Stimulated activated CD8-positive, alpha-beta memory T cell treated with anti-CD3 and anti-CD28 coated beads, Interleukin-7, amount 100 ng/mL, for 4 hours (primary cell): ENCODE data around the gene SHISA9.

Experiments
- DNase-seq, 2 donors: peaks; one replicate each; pipeline ENCODE4 v3.0.0-alpha.2; 2020; ENCODE audit warnings: low read depth in 2 of 2

Gene SHISA9

DNA sequence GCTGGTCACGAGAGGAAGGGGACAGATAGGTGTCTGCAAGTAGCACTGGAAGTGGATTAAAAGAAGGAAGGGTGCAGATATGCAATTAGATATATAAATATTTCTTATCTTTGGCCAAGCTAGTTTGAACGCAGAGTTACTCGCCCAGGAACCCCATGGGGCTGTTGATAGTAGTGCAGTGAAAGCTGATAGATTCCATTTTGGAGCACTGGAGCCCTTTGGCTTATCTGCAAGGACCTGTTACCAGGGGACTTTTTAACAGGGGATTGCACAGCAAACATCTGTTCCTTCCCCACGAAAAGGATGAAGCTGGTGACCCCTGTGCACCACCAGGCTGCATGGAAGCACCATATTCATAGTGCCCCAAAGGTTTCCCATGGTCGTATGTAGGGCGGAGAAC lies 218.7 kb downstream of the SHISA9 start:
- no peak for DNase-seq

DNA sequence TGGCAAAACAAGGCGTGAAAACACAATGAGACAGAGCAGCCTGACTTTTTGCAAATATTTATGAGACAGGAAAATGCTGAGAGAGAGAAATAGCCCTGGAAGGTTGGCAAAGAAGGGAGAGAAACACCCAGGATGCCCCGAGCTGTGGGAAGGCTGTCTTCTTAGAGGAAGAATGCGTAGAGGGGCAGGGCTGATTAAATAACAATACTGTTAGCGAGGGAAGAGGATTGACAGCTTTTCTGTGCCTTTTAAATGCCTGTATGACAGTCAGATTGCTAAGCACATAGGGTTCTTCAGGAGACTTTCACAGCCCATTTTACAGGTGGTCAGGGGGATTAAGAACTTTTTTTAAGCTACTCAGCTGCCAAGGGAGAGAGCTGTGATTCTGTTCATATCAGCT lies 219.2 kb downstream of the SHISA9 start:
- DNase-seq, result no peak

DNA sequence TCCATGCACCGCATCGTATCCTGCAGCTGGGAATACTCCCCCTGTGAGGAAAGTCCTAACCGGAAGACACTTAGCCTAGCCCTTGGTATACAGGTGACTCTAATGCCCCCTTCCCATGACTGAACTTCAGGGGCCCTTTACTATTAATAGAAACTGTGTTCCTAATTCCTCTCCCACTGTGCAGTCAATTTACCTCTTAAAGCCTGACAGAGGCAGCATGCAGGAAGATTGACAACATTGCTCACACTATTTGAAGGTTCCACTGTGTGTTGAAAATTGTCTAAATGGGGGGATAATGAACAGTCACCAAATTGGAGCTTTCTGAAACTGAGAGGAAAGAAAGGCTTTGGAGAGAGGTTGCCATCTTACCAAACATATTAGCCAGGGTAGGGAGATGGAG lies 222.6 kb downstream of the SHISA9 start:
- no peak for DNase-seq

DNA sequence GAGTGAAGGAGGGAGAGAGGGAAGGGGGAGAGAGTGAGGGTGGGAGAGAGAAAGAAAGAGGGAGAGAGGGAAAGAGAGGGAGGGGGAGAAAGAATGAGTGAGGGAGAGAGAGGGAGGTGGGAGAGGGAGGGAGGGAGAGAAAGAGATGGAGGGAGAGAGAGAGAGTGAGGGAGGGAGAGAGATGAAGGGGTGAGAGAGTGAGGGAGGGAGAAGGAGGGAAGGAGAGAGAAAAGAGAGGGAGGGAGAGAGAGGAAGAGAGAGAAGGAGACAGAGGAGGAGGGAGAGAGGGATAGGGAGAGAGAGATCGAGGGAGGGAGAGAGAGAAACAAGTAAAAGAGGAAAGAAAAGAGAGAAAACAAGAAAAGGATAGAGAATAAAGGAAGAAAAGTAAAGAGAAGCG lies 225.7 kb downstream of the SHISA9 start:
- DNase-seq, result no peak

DNA sequence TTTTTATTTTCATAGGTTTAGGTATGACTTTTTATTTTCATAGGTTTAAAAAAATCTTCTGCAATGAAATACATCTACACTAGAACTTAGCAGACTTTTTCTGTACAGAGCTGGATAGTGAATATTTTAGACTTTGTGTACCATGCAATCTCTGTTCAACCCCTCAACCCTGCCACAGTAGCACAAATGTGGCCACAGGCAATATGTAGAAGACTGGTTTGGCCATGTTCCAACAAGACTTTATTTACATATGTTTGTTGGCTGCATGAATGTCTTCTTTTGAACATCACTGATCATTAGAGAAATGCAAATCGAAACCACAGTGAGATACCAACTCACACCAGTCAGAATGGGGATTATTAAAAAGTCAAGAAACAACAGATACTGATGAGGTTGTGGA lies 229.2 kb downstream of the SHISA9 start:
- DNase-seq, result no peak

DNA sequence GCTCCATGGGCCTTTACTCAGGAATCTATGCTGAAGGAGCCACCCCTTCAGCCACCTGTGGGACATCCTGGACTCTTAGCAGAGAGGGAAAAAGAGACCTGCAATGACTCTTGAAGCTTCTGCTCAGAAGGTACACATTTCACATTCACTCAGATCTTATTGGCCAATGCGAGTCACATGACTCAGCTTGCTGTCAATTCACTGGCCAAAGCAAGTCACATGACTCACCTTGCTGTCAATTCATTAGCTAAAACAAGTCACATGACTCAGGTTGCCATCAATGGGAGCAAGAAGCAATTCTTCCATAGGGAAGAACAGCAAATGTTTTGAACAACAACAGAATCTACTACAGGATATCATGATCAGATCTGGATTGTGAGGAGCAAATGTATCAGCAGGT lies 233.4 kb downstream of the SHISA9 start:
- DNase-seq, result no peak

DNA sequence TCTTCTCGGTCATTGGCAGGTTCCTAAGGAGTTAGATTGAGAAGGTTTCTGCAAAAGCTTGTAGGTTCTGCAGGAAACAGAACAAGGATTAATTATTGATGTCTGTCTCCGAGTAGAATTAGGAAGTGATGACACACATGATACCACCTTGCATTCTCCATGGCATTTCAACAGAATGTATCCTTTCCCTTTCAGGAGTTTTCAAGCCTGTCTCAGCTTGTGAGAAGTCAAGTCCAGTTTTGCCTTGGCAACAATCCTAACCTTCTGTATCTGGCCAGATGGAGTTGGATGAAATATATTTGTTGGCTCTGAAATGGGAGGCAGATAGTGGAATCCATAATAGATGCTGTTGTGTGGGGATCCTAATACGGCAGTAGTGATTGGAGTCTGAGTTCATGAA lies 235.5 kb downstream of the SHISA9 start:
- no peak for DNase-seq

DNA sequence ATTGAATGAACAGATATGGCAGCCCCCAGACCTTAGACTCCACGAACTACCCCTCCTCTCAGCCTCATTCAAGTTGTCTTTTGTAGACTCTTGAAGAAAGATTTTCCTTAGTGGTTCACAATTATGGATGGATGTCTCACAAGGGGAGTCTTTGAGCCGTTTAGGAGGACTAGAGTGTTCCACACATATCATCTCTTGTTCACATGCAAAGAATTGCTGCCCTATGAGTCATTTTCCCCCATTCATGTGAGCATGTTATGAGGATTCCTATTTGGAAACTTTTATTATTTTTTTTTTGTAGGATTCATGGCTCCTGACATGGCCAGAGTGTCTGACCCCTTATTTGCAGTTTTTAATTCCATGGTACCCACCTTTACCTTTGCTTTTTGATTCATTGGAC lies 237.1 kb downstream of the SHISA9 start:
- DNase-seq, result no peak

DNA sequence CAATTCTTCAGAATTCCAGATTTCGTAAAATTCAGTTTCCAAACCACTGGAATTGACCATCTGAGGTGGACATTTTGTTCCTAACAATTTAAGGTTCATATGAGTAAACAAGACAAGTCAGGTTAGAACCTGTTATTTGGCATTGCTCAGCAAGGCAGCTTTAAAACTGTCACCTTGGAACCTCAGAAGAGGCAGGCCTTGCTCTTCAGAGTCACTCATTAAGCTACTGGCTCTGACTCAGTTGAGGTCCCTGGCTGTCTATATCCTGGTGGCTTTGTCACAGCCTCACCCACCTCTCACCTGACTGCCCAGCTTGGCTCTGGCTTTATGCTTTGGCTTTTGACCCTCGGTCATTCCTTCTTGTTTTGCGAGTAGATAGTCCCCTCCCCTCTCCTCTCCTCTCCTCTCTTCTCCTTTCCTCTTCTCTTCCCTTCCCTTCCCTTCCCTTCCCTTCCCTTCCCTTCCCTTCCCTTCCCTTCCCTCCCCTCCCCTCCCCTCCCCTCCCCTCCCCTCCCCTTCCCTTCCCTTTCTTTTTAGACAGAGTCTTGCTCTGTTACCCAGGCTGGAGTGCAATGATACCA lies 238.4 kb downstream of the SHISA9 start:
- no peak for DNase-seq

DNA sequence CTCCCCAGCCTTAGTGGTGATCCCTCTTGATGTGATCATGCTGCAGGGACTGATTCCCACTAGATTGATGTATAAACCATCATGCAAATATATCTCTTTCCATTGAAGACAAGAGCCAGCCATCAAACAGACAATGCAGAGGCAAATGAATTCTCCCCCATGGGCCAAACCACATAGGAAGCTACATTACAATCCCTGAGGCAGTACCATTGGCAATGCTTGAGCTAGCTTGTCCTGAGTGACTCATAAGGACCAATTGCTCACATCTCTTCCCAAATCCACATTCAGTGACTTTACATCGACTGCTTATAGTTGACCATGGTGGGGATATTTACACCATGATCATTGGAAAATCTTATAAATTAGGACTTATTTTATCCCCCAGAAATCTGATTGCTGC lies 242.2 kb downstream of the SHISA9 start:
- DNase-seq, result no peak

DNA sequence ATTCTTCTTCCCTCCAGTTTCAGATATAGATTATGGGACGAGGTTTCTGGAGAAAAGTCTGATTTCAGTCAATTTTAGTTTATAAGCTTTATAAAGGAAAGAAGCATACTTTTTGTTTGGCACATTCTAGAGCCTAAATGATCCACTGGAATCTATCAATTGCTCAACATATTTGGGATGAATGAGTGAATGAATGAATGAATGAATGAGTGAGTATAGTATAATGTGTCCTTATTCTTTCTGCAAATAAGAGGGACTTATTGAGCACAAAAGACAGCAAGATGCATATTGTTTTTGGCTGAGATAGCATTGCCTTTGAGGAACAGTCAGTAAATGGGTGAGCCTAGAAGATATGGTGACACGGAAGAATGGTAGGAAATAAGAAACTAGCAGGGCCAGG lies 245.4 kb downstream of the SHISA9 start:
- DNase-seq, result no peak

DNA sequence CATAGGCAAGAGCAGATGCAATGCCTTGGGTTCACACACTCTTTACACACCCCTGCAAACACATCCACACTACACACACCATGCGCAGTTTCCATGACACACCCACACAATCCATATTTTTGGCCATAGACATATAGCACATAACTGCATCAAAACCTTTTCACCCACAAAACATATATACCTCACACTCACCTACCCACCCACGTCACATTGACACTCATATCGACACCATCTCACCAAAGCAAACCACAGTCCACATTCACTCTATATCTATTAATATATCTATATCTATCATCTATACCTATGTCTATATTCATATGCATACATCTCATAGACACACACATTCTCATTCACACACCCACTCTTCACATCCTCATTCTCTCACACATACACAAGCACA lies 246.9 kb downstream of the SHISA9 start:
- no peak for DNase-seq

DNA sequence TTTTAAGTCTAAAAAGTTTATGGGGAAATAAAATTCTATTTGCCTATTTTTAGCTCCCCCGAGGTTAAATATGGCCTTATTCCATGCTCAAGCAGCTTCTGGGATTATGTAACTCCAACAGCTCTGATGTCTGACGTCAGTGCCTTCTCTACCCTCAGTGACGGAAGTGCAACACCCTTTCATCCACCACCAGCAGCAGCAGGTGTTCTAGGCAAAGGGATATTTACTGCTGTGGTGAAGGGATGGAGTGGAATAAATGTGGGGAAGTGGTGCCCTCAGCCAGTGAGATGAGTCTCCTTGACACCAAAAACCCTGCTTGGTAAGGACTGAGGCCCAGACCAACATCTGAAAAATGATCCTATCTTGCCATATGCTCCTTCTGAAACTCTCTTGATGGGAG lies 247.4 kb downstream of the SHISA9 start:
- no peak for DNase-seq

DNA sequence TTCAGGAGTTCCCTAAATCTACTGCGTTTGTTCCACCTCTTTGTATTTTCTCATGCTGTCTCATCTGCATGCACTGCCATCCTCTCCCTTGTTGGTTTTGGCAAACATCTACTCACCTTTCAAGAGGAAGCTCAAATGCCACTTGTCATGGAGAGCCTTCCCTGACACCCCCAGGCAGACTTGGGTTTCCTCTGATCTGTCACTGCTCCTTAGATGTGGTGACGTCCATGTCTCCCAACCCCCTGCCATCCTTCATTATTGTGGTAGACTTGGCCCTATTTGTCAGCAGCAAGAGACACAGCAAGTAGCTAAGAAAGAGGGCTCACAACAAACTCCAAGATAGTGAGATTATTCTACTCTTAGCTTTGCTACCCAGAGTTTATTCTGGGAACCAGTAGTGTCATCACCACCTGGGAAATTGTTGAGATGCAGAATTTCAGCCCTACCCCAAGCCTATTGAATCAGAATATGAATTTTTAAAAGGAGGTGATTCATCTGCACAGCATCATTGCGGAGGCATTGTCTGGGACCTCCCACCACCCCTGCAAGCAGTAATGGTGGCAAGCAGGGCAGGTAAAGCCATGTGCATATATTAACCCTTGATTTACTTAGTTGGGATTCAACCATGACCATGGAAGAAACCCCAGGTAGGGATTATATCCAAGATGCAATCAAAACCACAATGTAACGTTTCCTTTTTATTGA lies 248.9 kb downstream of the SHISA9 start:
- no peak for DNase-seq

DNA sequence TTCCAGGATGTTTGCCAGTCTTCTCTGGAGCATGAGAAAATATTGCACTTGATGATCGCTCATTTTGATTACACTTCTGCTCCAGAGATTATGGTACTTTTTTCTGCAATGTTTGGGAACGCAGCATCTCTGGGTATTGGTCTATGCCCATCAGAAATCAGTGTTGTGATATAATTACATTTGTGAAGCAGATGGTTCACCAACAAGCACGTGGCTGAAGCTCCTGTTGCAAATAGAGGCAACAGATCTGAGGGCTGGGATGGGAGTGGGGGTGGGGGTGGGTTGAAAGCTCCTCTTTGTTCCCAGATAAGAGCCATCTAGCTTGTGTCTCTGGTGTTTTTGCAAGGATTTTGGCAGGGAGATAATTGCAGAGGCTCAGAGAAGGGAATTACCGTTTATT lies 252.3 kb downstream of the SHISA9 start:
- no peak for DNase-seq

DNA sequence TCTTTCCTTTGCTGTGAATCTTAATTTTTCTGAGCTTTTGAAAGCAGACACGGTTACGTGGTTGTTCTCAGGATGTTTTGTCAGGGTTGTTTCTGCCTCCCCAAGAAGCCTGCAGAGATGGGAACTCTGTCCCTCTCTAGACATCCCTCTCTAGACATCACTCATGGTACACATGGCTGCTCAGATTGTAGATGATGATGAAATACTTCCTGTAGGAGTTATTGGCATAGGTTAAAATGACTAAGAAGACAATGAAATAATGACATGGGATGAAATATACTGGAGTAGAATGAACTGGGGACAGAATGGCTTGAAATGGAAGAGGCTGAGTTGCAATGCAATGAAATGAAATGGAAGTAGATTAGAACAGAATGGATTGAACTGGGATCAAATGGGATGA lies 253.4 kb downstream of the SHISA9 start:
- no peak for DNase-seq

DNA sequence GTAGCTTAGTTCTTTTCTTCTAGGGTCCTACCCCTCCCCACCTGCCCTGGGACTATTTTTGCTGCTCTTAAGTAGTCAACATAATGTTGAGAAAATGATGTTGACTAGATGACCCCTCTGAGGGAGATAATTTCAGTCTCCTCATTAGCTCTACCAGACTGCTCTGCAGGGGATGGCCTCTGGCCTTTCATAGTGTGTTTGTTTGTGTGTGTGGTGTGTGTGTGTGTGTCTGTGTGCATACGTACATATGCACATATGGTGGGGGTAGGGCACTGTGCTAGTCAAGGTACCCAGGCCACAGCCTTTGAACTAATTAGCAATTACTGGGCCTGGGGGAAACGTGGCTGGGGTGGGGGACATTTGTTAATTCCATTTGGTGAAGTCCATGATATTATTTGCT lies 254.0 kb downstream of the SHISA9 start:
- DNase-seq, result no peak

DNA sequence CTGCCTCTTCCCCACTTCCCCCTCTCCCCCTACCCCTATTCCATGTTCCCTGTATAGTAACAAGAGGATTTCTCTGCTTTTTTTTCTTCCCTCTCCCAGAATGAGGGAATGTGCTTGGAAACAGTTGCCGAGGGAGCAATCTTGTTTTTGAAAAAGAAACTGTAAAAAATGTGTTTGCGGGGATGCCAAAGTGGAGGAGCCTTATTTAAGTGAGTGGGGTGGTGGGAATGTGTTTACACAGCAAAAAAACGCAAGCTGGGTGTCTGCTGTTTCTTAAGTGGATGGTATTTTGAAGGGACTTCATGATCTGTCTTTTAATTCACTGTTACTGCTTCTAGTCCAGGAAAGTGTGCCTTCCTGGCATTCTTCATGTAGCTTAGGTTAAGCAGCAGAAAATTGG lies 254.4 kb downstream of the SHISA9 start:
- DNase-seq, result no peak

DNA sequence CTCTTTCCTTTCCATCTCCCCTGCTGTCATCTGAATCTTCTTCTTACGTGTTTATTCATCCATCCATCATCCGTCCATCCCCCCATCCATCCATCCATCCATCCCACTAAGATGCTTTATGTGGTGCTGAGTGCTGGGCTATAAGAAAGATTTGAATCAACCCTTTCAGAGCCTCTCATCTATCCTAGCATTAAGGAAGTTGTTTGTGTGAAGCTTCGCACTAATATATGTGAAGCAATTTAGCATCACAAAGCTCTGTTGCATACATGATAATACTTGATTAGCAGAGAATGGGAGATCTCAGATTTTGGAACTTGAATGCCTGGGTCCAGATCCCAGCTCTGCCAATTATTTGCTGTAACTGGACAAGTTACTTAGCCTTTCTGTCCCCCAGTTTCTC lies 255.7 kb downstream of the SHISA9 start:
- no peak for DNase-seq

DNA sequence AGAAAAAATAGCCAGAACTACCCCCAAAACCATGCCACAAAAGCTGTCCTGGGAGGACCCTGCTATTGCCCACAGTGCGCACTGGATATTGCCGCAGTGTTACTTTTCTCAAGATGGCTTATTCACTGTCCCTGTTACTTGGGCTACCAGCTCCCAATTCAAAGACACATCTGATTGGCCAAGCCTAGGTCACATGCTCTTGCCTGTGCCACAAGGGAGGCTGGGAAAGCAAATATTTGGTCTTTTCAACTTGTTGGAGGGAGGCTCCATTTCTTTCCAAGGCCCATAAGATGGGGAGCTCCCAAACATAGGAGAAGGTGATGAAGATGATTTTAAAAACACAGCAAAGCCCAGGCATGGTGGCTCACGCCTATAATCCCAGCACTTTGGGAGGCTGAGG lies 257.0 kb downstream of the SHISA9 start:
- no peak for DNase-seq

DNA sequence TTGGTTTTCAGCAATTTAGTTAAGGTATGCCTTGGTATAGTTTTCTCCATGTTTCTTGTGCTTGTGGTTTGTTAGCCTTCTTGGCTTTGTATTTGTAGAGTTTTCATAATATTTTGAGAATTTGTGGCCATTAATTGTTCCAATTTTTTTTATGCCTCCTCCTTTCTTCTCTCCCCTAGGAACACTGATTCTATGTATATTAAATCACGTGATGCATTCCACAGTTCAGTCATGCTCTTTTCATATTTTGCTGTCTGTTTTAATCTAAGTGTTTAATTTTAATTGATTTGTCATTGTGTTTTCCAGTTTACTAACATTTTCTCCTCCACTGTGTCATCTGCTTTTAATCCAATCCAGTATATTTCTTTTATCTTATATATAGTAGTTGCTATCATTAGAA lies 263.6 kb downstream of the SHISA9 start:
- DNase-seq, result no peak

DNA sequence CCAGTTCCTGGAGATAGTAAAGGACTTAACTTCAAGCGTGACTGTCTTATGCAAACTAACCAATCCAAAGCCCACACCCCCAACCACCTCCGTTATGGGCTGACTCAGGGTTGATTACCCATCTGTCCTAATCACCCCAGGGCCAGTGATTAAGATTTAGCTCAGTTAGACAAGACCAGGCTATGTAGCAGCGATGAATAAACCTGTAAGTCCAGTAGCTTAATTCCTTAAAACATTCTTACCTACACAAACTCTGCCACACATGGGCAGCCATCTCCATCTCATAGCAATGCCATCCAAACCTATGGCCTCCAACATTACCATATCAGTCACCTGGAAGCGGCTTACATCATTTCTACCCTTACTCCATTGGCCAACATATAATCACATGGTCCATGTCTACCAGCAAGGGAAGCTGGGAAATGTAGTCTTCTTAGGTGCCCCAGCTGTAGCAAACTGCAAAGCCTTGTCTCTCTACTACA lies 266.7 kb downstream of the SHISA9 start:
- DNase-seq, result no peak

DNA sequence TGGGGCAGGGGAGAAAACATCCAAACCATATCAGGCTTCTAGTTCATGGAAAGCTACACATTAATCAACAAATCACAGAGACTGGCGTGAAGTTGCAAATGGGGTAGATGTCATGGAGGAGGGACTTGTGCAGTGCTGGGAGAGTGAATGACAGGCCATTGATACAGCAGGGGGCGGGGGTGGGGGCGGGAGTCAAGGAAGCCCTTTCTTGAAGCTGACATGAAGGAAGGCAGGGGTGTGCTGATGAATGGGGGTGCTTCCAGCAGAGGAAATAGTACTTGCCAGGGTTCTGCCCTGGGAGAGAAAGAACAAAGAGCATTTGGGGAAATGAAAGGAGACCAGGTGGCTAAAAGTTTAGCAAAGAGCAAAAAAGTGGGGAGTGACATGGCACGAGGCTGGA lies 269.9 kb downstream of the SHISA9 start:
- DNase-seq, result no peak

DNA sequence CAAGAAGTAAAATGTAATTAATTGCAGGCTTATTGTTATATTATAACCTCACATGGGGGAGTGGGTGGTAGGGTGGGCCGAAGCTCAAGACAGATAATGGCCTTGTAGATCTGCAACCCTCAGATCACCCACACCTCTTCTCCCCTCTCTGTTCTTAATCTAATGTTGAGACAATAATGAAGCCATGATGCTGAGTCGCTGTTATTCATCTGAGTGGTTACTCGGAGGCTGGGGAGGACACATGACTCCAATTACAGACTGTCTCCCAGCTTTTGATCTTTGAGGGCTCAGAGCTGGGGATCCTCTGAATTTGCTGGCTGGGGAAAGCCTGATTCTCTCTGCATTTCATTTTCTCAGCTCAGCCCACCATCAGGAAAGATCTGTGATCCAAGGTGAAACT lies 275.3 kb downstream of the SHISA9 start:
- no peak for DNase-seq
